Measurements from ENCODE around the gene SLC11A2.

GRCh38 chr12:51067229-51067628 lies 41.0 kb upstream of the SLC11A2 start:
- no peak for TF ChIP-seq CTCF (IDR thresholded peaks at IDR 0.05)
- no peak for TF ChIP-seq POLR2A (IDR thresholded peaks at IDR 0.05)
- TF ChIP-seq POLR2AphosphoS5 (IDR thresholded peaks at IDR 0.05) = no peak
